Activated CD8-positive, alpha-beta memory T cell treated with anti-CD3 and anti-CD28 coated beads for 4 hours (primary cell): ENCODE measurements around the gene SLC9A9.

Experiments used
- DNase-seq, 2 donors: peaks; one replicate each; pipeline ENCODE4 v3.0.0-alpha.2; 2020; ENCODE audit warnings: low read depth in 2 of 2

Gene SLC9A9

DNA sequence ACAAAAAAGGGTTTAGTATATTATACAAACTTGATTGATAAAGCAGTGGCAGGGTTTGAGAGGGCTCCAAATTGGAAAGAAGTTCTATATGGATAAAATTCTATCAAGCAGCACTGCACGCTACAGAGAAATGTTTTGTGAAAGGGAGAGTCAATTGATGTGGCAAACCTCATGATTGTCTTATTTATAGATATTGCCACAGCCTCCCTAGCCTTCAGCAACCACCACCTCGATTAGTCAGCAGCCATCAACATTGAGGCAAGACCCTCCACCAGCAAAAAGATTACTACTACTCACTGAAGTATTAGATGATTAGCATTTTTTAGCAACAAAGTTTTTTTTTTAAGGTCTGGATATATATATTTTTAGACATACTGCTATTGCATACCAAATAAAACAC lies 432.0 kb downstream of the SLC9A9 start:
- no peak for DNase-seq

DNA sequence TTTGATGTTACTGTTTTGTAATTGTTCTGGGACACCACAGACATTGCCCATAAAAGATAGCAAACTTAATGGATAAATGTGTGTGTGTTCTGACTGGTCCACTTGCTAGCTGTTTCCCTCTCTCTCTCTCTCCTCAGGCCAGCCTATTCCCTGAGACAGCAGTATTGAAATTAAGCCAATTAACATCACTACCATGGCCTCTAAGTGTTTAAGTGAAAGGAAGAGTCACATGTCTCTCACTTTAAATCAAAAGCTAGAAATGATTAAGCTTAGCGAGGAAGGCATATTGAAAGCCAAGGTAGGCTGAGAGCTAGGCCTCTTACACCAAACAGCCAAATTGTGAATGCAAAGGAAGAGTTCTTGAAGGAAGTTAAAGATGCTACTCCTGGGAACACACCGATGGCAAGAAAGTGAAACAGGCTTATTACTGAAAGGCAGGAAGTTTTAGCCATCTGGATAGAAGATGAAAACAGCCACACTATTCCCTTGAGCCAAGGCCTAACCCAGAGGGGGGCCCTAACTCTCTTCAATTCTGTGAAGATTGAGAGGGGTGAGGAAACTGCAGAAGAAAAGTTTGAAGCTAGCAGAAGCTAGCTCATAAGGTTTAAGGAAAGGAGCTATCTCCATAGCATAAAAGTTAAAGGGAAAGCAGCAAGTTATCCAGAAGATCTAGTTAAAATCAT lies 433.6 kb downstream of the SLC9A9 start:
- DNase-seq = no peak

DNA sequence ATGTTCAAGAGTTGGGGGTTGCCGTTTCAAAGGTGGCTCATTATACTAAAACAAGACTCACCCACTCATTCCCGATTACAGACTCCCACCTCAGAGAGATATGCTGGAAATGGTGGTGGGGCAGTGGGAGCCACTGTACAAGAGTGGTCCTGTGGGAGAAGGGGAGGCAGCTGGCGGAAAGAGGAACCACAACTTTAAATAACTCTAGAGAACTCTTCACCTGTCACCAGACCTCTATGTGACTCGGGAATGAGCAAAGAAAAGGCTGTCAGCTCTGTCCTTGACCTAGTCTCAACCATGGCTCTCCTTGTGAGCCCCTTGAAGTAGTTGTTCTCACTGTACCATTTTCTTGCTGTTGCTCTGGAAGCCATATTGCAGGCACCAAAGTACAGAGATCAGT lies 434.9 kb downstream of the SLC9A9 start:
- DNase-seq = no peak

- DNase-seq = no peak
Measured at GRCh38 chr3:143412084-143412483, 436.2 kb downstream of the SLC9A9 start.

DNA sequence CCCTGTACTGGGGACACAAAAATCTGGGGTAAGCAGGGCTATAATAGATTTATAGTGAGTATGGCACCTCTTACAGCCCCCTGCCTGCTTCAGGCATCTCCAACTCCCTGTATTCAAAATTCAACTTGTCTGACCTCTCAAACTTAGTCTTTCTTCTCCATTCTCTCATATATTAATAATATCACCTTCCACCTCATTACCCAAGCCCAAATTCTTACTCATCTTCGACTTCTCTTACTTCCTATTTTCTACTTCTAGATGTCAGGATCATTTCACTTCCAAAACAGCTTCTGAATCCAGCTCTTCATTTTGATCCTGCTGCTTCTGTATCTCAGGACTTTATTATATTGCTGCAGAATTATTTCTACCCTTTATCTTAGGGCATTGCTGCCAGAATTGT lies 438.0 kb downstream of the SLC9A9 start:
- no peak for DNase-seq

DNA sequence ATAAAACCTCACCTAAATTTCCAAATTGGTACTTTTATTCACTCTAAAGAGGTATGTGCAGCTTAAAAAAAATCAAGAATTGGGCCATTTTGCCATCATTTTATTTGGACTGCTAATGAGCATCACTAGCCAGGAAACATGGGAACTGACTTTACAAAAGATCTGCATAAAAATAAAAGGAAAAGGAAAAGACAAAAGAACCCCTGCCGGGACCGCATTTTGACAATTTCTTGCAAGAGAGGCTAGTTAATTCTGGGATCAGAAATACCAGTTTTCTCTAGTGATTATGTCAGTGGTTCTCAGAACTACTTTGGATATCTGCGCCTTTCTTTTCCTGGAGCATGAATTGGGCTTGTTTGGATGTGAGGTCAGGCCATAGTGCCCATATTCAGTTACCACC lies 439.5 kb downstream of the SLC9A9 start:
- DNase-seq = no peak

DNA sequence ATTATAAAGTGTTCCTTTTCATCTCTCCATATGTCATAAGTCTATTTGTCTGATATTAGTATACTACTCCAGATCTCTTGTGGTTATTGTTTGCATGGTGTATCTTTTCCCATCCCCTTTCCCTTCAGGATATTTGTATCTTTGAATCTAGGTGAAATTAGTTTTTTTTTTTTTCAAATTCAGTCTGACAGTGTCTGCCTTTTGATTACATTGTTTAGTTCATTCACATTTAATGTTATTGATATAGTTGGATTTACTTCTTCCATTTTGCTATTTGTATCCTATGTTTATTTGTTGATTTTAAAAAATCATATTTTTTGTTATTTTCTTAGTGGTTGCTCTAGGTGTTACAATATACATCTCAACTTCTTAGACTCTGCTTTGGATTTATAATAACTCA lies 445.7 kb downstream of the SLC9A9 start:
- no peak for DNase-seq

GRCh38 chr3:143396790-143397189 lies 451.5 kb downstream of the SLC9A9 start:
- DNase-seq = no peak

- DNase-seq = no peak
Measured at GRCh38 chr3:143389388-143389787, 458.9 kb downstream of the SLC9A9 start.

DNA sequence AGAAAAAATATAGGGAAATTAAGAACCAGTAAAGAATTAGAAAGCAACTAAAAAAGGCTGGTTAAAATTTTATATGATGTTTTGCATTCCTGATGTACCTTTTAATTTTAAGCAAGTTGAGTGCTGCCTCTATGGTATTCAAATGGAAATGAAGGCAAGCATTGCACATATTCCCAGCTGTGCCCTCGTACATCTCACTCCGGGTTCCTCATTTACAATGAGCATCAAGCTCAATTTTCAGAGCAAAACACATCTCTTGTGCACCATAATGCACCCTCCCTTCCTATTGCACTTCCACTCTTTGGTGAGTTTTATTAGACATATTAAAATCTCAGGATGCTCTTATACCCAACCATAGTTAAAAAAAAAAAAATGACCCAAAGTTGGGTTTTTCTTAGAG lies 460.8 kb downstream of the SLC9A9 start:
- DNase-seq = no peak

DNA sequence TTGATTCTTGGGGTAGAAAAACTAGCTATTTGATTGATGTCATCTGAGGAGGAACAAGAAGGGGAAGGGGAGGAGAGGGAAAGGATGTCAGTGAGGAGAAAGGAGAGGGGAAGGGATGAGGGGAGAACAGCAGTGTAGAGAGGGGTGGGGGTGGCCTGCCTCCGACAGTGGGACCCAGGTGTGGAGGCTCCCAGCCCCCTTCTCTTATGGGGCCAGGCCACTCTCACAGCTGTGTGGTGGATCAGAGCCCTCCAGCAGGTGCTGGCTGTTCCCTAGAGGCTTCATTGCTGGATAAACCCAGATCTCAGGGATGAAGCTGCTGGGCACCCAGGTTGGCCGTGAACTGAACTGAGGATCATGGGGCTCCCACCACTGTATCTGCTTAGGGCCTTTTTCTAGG lies 464.2 kb downstream of the SLC9A9 start:
- DNase-seq = no peak

GRCh38 chr3:143383421-143383820 lies 464.8 kb downstream of the SLC9A9 start:
- DNase-seq = no peak

DNA sequence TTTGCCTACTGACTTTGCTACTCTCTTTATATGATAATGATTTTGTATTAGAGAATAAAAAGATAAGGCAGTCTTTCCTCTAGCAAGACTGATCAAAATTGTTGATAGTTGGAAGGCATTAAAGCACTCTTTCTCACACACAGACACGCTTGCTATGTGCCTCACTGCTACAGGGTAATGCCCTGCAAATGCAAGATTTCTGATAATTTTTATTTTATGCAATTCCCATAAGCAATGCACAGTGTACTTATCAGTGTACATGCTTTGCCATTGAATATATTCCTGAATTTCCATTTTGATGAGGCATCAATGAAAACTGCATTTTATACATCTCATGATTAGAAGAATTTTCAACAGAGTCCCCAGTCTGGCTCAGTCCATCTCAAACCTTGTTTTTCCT lies 465.5 kb downstream of the SLC9A9 start:
- DNase-seq = no peak

GRCh38 chr3:143380449-143380848 lies 467.8 kb downstream of the SLC9A9 start:
- no peak for DNase-seq

DNA sequence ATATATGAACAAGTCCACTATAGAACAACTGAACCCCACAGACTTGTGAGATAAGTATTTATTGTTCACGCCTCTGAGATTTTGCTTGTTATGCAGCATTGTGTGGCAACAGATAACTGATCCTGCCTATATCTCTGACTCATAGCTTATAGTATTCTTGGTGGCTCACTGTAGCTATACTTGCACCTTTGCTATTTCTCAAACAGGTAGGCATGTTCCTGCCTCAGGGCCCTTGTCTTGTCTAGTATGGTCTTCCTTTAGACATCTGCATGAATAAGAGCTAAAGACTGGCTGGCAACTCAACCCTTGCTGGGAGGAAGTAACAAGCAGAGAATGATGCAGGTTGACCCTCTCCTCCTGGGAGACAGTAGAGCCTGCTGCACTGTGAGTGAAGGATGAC lies 472.6 kb downstream of the SLC9A9 start:
- DNase-seq = no peak

GRCh38 chr3:143367171-143367570 lies 481.1 kb downstream of the SLC9A9 start:
- no peak for DNase-seq

GRCh38 chr3:143366672-143367071 lies 481.6 kb downstream of the SLC9A9 start:
- DNase-seq = no peak

DNA sequence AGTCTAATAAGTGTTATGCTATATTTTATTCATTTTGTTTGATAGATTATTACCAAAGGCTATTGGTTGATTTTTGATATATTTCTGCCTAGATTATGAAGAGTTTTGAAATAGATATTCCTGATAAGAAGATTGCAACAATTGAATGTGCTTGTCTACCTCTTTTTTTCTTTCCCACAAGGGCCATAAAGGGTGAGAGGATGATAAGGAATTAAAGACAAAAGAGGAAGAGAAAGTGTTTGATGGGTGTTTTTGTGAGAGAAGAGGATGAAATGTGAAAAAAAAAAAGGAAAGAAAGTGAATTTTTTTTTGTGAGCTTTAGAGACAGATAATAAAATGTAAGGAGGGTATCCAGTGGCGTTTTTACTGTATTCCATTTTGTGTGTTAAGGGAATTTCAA lies 484.3 kb downstream of the SLC9A9 start:
- DNase-seq = no peak

- DNase-seq = no peak
Measured at GRCh38 chr3:143363276-143363675, 485.0 kb downstream of the SLC9A9 start.

- DNase-seq = no peak
Measured at GRCh38 chr3:143362115-143362991, 485.9 kb downstream of the SLC9A9 start.

GRCh38 chr3:143361589-143361988 lies 486.7 kb downstream of the SLC9A9 start:
- no peak for DNase-seq

GRCh38 chr3:143360244-143360643 lies 488.0 kb downstream of the SLC9A9 start:
- DNase-seq = no peak

- no peak for DNase-seq
Measured at GRCh38 chr3:143358793-143359491, 489.3 kb downstream of the SLC9A9 start.
